Ovary (tissue), 3 donors: ENCODE results near the gene MCUR1.

Experiments used
- CTCF ChIP-seq, 3 donors: fragments of 450-650 bp in 2 of 3; fragments of 200-600 bp in 1 of 3; IDR thresholded peaks; one replicate each; pipeline versions ENCODE4 v1.5.1 to v1.8.0; 2016 to 2022; ENCODE audit warnings: antibody characterized with exemption in 3 of 3, mild to moderate bottlenecking in 1 of 3
- POLR2A ChIP-seq: fragments of 450-650 bp; IDR thresholded peaks from one replicate; pipeline ENCODE4 v1.6.1; 2017; ENCODE audit warnings: antibody characterized with exemption, mild to moderate bottlenecking, moderate library complexity
- donor health status: DM: no; HTN: no; CAD: no.

- TF ChIP-seq CTCF (IDR thresholded peaks at IDR 0.05) (no peak), POLR2A (no peak)
These were observed 2.1 kb downstream of the MCUR1 start for GRCh38 chr6:13812359-13812642.
